NCI-H187 (cell line): Measurements from ENCODE around the gene BMAL1.
"Not testable (repeated sequence)": the region's sequence is repeated elsewhere in the genome, so short reads cannot be mapped to it uniquely, and the experiment has no call there.

Source experiments
- DNase-seq, 2 experiments: peaks; one replicate each; lab custom pipeline; 2025; lab: John Stamatoyannopoulos, UW

The BMAL1 gene

GRCh38 chr11:13277768-13278608 lies at the start of gene BMAL1:
Gene BMAL1 (plus strand): TSS chr11:13277790. CDS start chr11:13354309, 76,519 bp downstream.
- no peak for DNase-seq

- DNase-seq = no peak
These were observed 49.0 kb upstream of the BMAL1 start for GRCh38 chr11:13228572-13228971.

- no peak for DNase-seq
These were observed 48.5 kb upstream of the BMAL1 start for GRCh38 chr11:13229136-13229535.

- no peak for DNase-seq
These were observed 47.8 kb upstream of the BMAL1 start for GRCh38 chr11:13229711-13230318.

- no peak for DNase-seq
These were observed 44.3 kb upstream of the BMAL1 start for GRCh38 chr11:13233173-13233745.

GRCh38 chr11:13235895-13236294 lies 41.7 kb upstream of the BMAL1 start:
- no peak for DNase-seq

- no peak for DNase-seq
These were observed 41.0 kb upstream of the BMAL1 start for GRCh38 chr11:13236626-13237025.

- no peak for DNase-seq
These were observed 39.8 kb upstream of the BMAL1 start for GRCh38 chr11:13237761-13238160.

GRCh38 chr11:13238879-13239514 lies 38.6 kb upstream of the BMAL1 start:
- no peak for DNase-seq

- no peak for DNase-seq
These were observed 35.0 kb upstream of the BMAL1 start for GRCh38 chr11:13242564-13242963.

GRCh38 chr11:13247606-13248296 lies 29.8 kb upstream of the BMAL1 start:
- no peak for DNase-seq

GRCh38 chr11:13249177-13249576 lies 28.4 kb upstream of the BMAL1 start:
- no peak for DNase-seq

GRCh38 chr11:13249992-13250391 lies 27.6 kb upstream of the BMAL1 start:
- DNase-seq = no peak

GRCh38 chr11:13251966-13252365 lies 25.6 kb upstream of the BMAL1 start:
- no peak for DNase-seq

- DNase-seq = no peak
These were observed 25.2 kb upstream of the BMAL1 start for GRCh38 chr11:13252438-13252837.

GRCh38 chr11:13256216-13256615 lies 21.4 kb upstream of the BMAL1 start:
- no peak for DNase-seq

GRCh38 chr11:13258061-13258460 lies 19.5 kb upstream of the BMAL1 start:
- DNase-seq = not testable (repeated sequence)

- no peak for DNase-seq
These were observed 18.7 kb upstream of the BMAL1 start for GRCh38 chr11:13258855-13259254.

GRCh38 chr11:13259374-13259773 lies 18.2 kb upstream of the BMAL1 start:
- DNase-seq = no peak

- no peak for DNase-seq
These were observed 17.2 kb upstream of the BMAL1 start for GRCh38 chr11:13260201-13260962.

- DNase-seq = no peak
These were observed 16.5 kb upstream of the BMAL1 start for GRCh38 chr11:13260963-13261588.
